Trophoblast cell (in vitro differentiated cells and primary cell): ENCODE measurements around the gene FALEC.
"Not testable (repeated sequence)": the region's sequence is repeated elsewhere in the genome, so short reads cannot be mapped to it uniquely, and the experiment has no call there.

ENCODE experiments used
- DNase-seq, 2 donors: peaks; one replicate each; pipeline ENCODE4 v3.0.0-alpha.2; 2016
- H2AFZ ChIP-seq: 2 replicates; pipeline ENCODE4 v1.6.1; 2013; ENCODE audit warnings: low read length, moderate library complexity, mild to moderate bottlenecking; ENCODE audit not compliant: insufficient read depth, poor library complexity
- H2AK5ac ChIP-seq: 2 replicates; pipeline ENCODE4 v1.6.1; 2013; ENCODE audit warnings: mild to moderate bottlenecking, low read length
- H2BK120ac ChIP-seq: 2 replicates; pipeline ENCODE4 v1.6.1; 2013; ENCODE audit warnings: low read length, mild to moderate bottlenecking, moderate library complexity; ENCODE audit not compliant: insufficient read depth, poor library complexity
- H2BK12ac ChIP-seq: 2 replicates; pipeline ENCODE4 v1.6.1; 2013; ENCODE audit warnings: mild to moderate bottlenecking, low read length, moderate library complexity
- H2BK5ac ChIP-seq: 2 replicates; pipeline ENCODE4 v1.6.1; 2013; ENCODE audit warnings: low read length, low read depth, moderate library complexity, mild to moderate bottlenecking; ENCODE audit not compliant: poor library complexity
- H3K14ac ChIP-seq: 2 replicates; pipeline ENCODE4 v1.6.1; 2013; ENCODE audit warnings: mild to moderate bottlenecking, low read length
- H3K18ac ChIP-seq: 2 replicates; pipeline ENCODE4 v1.6.1; 2013; ENCODE audit warnings: mild to moderate bottlenecking, low read length
- H3K23ac ChIP-seq: 2 replicates; pipeline ENCODE4 v1.6.1; 2013; ENCODE audit warnings: low read length
- H3K27ac ChIP-seq: 2 replicates; pipeline ENCODE4 v1.5.1; 2013; ENCODE audit warnings: low read depth, mild to moderate bottlenecking, inconsistent platforms, low read length, moderate library complexity
- H3K27me3 ChIP-seq: 2 replicates; pipeline ENCODE4 v1.6.1; 2013; ENCODE audit warnings: inconsistent platforms, mild to moderate bottlenecking, low read length, moderate library complexity; ENCODE audit not compliant: insufficient read depth
- H3K36me3 ChIP-seq, 2 experiments: 1 replicate in 1 of 2; 2 replicates in 1 of 2; pipeline ENCODE4 v1.6.1; 2013; ENCODE audit warnings: low read length in 2 of 2, mild to moderate bottlenecking in 2 of 2, moderate library complexity in 1 of 2; ENCODE audit not compliant: insufficient read depth in 2 of 2, control insufficient read depth in 1 of 2
- H3K4ac ChIP-seq: 2 replicates; pipeline ENCODE4 v1.6.1; 2013; ENCODE audit warnings: low read depth, mild to moderate bottlenecking, low read length, moderate library complexity
- H3K4me1 ChIP-seq, 2 experiments: 1 replicate in 1 of 2; 2 replicates in 1 of 2; pipeline ENCODE4 v1.6.1; 2013; ENCODE audit warnings: low read length in 2 of 2, mild to moderate bottlenecking in 2 of 2, moderate library complexity in 1 of 2; ENCODE audit not compliant: insufficient read depth in 2 of 2, control insufficient read depth in 1 of 2
- H3K4me2 ChIP-seq: 2 replicates; pipeline ENCODE4 v1.6.1; 2013; ENCODE audit warnings: inconsistent platforms, mild to moderate bottlenecking, low read length, moderate library complexity
- H3K4me3 ChIP-seq: 2 replicates; pipeline ENCODE4 v1.5.1; 2013; ENCODE audit warnings: mild to moderate bottlenecking, low read depth, low read length, inconsistent platforms
- H3K79me1 ChIP-seq: one replicate; pipeline ENCODE4 v1.6.1; 2013; ENCODE audit warnings: low read length
- H3K79me2 ChIP-seq: 2 replicates; pipeline ENCODE4 v1.6.1; 2013; ENCODE audit warnings: low read length, mild to moderate bottlenecking; ENCODE audit not compliant: control insufficient read depth, insufficient read depth, poor library complexity
- H3K9ac ChIP-seq: 2 replicates; pipeline ENCODE4 v1.6.1; 2013; ENCODE audit warnings: mild to moderate bottlenecking, low read length
- H3K9me3 ChIP-seq: 2 replicates; pipeline ENCODE4 v1.6.1; 2013; ENCODE audit warnings: low read depth, mild to moderate bottlenecking, control low read depth, inconsistent platforms, low read length; ENCODE audit not compliant: insufficient read depth
- H4K12ac ChIP-seq: 2 replicates; pipeline ENCODE4 v1.6.1; 2013; ENCODE audit warnings: low read depth, mild to moderate bottlenecking, low read length, moderate library complexity
- H4K8ac ChIP-seq: 2 replicates; pipeline ENCODE4 v1.6.1; 2013; ENCODE audit warnings: low read depth, mild to moderate bottlenecking, low read length, moderate library complexity
- H4K91ac ChIP-seq: one replicate; pipeline ENCODE4 v1.6.1; 2013; ENCODE audit warnings: low read depth, mild to moderate bottlenecking, low read length, moderate library complexity
- WGBS: extraction: QIAGEN DNeasy Blood & Tissue Kit; methylation state at CpG from one replicate; pipeline ENCODE4 v1.1.7; 2013; ENCODE audit warnings: missing lambda C conversion rate; ENCODE audit not compliant: insufficient read length, insufficient coverage; ENCODE audit errors: extremely low coverage; 5-methylcytosine and 5-hydroxymethylcytosine counted together

FALEC gene

DNA sequence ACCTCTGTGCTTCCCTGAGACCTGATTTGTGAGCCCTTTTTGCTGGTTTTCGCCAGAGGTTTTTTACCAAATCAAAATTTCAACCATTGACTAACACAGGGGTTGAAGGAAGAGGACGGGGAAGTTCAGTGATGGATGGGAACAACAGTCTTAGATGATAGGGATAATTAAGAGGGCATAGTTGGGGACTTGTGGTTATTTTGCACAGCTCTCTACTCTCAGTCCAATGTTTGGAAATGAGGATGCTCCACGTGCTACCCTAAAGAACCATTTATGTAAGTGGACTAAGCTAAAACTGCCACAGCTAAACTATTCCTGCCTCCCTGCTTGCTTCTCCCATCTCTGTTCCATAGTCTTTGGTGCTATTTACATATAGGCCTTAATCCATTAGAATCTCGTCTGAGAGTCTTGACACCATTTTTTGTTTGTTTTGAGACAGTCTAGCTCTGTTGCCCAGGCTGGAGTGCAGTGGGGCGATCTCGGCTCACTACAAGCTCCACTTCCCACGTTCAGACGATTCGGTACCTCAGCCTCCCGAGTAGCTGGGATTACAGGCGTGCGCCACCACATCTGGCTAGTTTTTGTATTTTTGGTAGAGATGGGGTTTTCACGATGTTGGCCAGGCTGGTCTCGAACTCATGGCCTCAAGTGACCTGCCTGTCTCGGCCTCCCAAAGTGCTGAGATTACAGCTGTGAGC lies 64.5 kb downstream of the FALEC start:
- H3K4me3 ChIP-seq: no peak overlapping the region
- peaks cover 2 to 15% of the 10 kb centered on the region in 2 experiments for H3K36me3 ChIP-seq
- H3K9ac ChIP-seq: peak overlapping the region; percentile 3
- DNase-seq: no peak
- H4K91ac ChIP-seq: peak overlapping the region; percentile 25
- no peak overlapping the region for H3K18ac ChIP-seq
- peak overlapping the region; percentile 35 for H2BK120ac ChIP-seq
- H4K12ac ChIP-seq: peak overlapping the region; percentile 47
- H3K79me2 ChIP-seq: peaks cover 19% of the 10 kb centered on the region
- H3K9me3 ChIP-seq: no peaks in the 10 kb centered on the region
- H4K8ac ChIP-seq: peak overlapping the region; percentile 89
- H3K4ac ChIP-seq: peak overlapping the region; percentile 10
- peak overlapping the region; percentile 27 for H2BK12ac ChIP-seq
- H2AK5ac ChIP-seq: peak overlapping the region; percentile 35
- peak overlapping the region; percentile 95 for H3K27ac ChIP-seq
- H3K79me1 ChIP-seq: peaks cover 15% of the 10 kb centered on the region
- H3K14ac ChIP-seq: peak overlapping the region; percentile 65
- WGBS: no CpG with 5 or more reads among the region's 15 CpGs
- H3K27me3 ChIP-seq: no peaks in the 10 kb centered on the region
- peak overlapping the region; percentile 88 for H2BK5ac ChIP-seq
- H3K4me2 ChIP-seq: peak overlapping the region; percentile 72
- H3K4me1 ChIP-seq: peaks cover 3% of the 10 kb centered on the region in 2 experiments
- peak overlapping the region; percentile 63 for H2AFZ ChIP-seq
- no peak overlapping the region for H3K23ac ChIP-seq

DNA sequence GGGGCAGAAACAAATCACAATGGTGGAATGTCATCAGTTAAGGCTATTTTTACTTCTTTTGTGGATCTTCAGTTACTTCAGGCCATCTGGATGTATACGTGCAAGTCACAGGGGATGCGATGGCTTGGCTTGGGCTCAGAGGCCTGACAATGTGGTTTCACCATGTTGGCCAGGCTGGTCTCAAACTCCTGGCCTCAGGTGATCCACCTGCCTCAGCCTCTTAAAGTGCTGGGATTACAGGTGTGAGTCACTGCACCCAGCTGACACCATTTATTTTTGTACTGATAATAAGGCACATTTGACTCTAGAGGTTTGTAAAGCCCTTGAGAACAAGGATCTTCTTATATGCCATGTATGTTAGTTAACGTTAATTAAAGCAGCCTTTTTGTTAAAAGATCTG lies 65.4 kb downstream of the FALEC start:
- H2BK120ac ChIP-seq, H2BK12ac ChIP-seq, H3K4me1 ChIP-seq, H4K91ac ChIP-seq, H3K4me2 ChIP-seq, H3K27ac ChIP-seq, H2BK5ac ChIP-seq, H3K4ac ChIP-seq, H2AK5ac ChIP-seq, H3K9ac ChIP-seq, DNase-seq, H4K12ac ChIP-seq, H3K4me3 ChIP-seq, H3K9me3 ChIP-seq, H2AFZ ChIP-seq, H3K27me3 ChIP-seq, H4K8ac ChIP-seq, H3K14ac ChIP-seq, H3K18ac ChIP-seq, H3K23ac ChIP-seq: not testable (repeated sequence)
- H3K79me1 ChIP-seq: peaks cover 15% of the 10 kb centered on the region
- peaks cover 16% of the 10 kb centered on the region for H3K79me2 ChIP-seq
- H3K36me3 ChIP-seq: peaks cover 0 to 12% of the 10 kb centered on the region in 2 experiments
- WGBS: no CpG with 5 or more reads among the region's 3 CpGs

DNA sequence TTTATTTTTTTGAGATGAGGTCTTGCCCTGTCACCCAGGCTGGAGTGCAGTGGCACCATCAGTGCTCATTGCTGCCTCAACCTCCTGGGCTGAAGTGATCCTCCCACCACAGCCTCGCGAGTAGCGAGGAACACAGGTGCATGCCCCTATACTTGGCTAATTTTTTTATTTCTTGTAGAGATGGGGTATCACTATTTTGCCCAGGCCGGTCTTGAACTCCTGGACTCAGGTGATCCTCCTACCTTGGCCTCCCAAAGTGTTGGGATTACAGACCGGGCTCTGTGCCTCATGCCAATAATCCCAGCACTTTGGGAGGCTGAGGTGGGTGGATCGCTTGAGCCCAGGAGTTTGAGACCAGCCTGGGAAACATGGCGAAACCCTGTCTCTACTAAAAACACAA lies 65.9 kb downstream of the FALEC start:
- not testable (repeated sequence) for H3K4me2 ChIP-seq, H4K8ac ChIP-seq, H2AFZ ChIP-seq, H3K4ac ChIP-seq, H2BK12ac ChIP-seq, H3K23ac ChIP-seq, H3K9ac ChIP-seq, H4K91ac ChIP-seq, H3K27ac ChIP-seq, H2BK120ac ChIP-seq, H3K4me3 ChIP-seq, H2AK5ac ChIP-seq, DNase-seq, H2BK5ac ChIP-seq, H3K14ac ChIP-seq, H3K4me1 ChIP-seq, H3K18ac ChIP-seq, H3K9me3 ChIP-seq, H3K27me3 ChIP-seq, H4K12ac ChIP-seq
- Histone ChIP-seq H3K79me2 (peaks cover 16% of the 10 kb centered on the region), H3K36me3 (peaks cover 0 to 12% of the 10 kb centered on the region in 2 experiments), H3K79me1 (peaks cover 15% of the 10 kb centered on the region)
- no CpG with 5 or more reads among the region's 7 CpGs for WGBS

DNA sequence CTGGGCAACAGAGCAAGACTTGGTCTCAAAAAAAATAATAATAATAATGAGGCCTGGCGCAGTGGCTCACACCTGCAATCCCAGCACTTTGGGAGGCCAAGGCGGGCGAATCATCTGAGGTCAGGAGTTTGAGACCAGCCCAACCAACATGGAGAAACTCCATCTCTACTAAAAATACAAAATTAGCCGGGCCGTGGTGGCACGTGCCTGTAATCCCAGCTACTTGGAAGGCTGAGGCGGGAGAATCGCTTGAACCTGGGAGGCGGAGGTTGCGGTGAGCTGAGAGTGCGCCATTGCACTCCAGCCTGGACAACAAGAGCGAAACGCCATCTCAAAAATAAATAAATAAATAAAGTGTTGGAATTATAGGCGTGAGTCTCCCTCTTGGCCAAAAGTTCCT lies 66.4 kb downstream of the FALEC start:
- not testable (repeated sequence) for H2BK12ac ChIP-seq, H3K36me3 ChIP-seq, H3K23ac ChIP-seq, H4K8ac ChIP-seq, H4K91ac ChIP-seq, H3K14ac ChIP-seq, H4K12ac ChIP-seq, H2AK5ac ChIP-seq, H3K4me2 ChIP-seq, H2BK5ac ChIP-seq, H3K9ac ChIP-seq, H2AFZ ChIP-seq, H3K4me3 ChIP-seq, H3K27me3 ChIP-seq, H3K27ac ChIP-seq, H2BK120ac ChIP-seq, H3K18ac ChIP-seq, H3K9me3 ChIP-seq, H3K4me1 ChIP-seq, DNase-seq, H3K4ac ChIP-seq
- WGBS: no CpG with 5 or more reads among the region's 14 CpGs
- Histone ChIP-seq H3K79me2 (peaks cover 16% of the 10 kb centered on the region), H3K79me1 (peaks cover 15% of the 10 kb centered on the region)
